Fibroblast of villous mesenchyme (primary cell): Measurements from ENCODE around the gene METRN. TPM values are rescaled to one million over a fixed set of nuclear protein-coding genes. Genes with fewer than 3 reads are reported as not detected.
"Not testable (repeated sequence)": the region's sequence is repeated elsewhere in the genome, so short reads cannot be mapped to it uniquely, and the experiment has no call there.

Experiments used
- DNase-seq: peaks from one replicate; pipeline ENCODE4 v3.0.0-alpha.2; 2010; ENCODE audit warnings: low read depth
- H3K4me3 ChIP-seq: 2 replicates; pipeline ENCODE4 v1.5.1; 2011; ENCODE audit warnings: low read depth, mild to moderate bottlenecking, low read length
- CTCF ChIP-seq: IDR thresholded peaks from 2 replicates; pipeline ENCODE4 v1.5.1; 2012; ENCODE audit warnings: low read depth, mild to moderate bottlenecking, low read length; ENCODE audit not compliant: insufficient read depth
- total RNA-seq: library from RNA; depleted of rRNA; stranded (reverse); fragments of >200 nt; gene quantifications from 2 replicates; pipeline ENCODE4 v1.2.3, GENCODE V29; 2012

The METRN gene
- total RNA-seq, 1 donor: 44.5 TPM

DNA sequence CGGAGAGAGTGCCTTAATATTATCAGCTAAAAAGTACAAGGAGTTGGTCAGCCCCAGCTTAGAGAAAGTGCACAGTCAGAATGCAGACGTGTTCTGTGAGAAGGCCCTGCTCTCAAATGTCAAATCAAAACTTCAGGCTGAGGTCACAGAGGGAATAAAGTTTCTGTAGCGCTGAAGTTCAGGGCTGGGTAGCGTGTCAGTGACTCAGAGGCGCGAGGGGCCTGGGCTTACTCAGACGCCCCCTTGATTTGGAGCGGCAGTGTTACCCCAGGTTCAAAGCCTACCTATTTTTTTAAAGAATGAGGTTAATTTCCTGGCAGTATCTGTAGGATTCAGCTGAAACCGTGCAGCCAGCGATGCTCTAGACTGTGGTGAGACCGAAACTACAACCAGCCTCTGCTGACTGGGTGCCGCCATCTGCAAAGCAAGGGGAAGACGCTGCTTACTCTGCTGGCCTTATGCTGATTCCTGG lies 21.1 kb downstream of the METRN start:
- no peak for DNase-seq
- TF ChIP-seq CTCF: no peak

DNA sequence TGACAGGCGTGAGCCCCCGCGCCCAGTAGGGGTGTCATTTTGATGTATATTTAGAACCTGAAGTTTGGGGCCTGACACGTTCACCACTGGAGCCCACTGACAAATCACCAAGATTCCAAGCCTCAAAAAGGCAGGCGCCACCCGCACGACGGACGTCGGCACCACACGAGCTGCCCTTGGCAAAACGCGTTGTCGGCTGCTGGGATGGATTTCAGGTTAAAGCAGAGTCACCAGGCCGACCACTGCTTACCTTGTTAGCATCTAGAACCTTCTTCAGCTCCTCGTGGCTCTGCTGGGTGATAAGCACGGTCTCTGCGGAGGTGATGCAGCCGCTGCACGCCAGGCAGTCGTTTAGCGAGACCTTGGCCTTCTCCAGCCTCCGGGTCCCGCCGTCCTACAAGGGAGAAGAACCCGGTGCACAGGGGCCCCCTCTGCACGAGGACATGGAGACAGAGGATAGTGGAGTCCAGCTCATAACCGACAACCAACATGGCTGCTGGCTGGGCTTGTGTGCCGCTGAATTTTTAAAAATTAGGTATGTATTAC lies 22.1 kb downstream of the METRN start:
- DNase-seq: no peak
- TF ChIP-seq CTCF: no peak
- no peak overlapping the region for H3K4me3 ChIP-seq

More for the DNA sequence above, 21.1 kb downstream of the METRN start:
- no peak overlapping the region for H3K4me3 ChIP-seq

- TF ChIP-seq CTCF: no peak
- DNase-seq: no peak
- peak overlapping the region; percentile 84 for H3K4me3 ChIP-seq
These were observed 24.9 kb downstream of the METRN start for GRCh38 chr16:739560-740458.

DNA sequence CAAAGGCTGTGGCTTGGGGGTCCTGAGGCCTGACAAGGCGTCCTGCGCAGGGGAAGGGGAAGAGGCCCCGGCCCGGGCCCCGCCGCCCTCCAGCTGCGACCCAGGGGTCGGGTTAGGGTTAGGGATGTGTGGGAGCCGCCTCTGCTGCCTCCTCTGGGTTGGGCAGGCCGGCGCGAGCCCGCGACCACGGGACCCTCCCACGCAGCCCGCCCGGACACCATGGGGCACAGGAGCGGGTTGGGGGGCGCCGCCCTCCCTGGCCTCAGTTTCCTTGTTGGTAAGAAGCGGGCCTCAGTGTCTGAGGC lies 25.5 kb downstream of the METRN start:
- peak overlapping the region; percentile 84 for H3K4me3 ChIP-seq
- DNase-seq: no peak
- TF ChIP-seq CTCF: no peak

GRCh38 chr16:740764-741505 lies 26.0 kb downstream of the METRN start, which contains the start of gene CIAO3:
Gene CIAO3 (minus strand): TSS chr16:740997. CDS start chr16:740985, 12 bp downstream.
- TF ChIP-seq CTCF: peak; percentile 80
- peak; percentile 89 for DNase-seq
- H3K4me3 ChIP-seq: peak within 1 kb of the TSS; percentile 84

DNA sequence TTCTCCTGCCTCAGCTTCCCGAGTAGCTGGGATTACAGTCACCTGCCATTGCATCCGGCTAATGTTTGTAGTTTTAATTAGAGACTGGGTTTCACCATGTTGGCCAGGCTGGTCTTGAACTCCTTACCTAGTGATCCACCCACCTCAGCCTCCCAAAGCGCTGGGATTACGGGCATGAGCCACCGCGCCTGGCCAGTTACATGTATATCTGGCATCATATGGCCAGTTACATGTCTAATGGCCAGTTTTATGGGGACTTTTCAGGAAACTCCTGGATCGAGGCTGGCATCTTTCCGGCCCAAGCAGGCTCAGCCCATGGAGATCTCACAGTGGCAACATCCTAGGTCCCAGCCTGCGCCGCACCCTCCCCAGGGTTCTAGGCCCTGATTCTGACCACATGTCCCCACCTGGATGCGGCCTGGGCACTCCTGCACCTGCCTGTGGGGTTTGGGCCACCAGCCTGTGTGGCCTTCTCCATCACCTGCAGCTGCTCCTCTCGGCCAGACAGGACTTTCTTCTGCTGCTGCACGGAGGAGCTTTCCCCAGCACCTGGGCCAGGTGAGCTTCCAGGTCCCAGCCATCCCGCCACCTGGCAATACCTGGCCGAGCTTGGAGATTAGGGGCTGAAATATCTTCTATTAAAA lies 27.2 kb downstream of the METRN start:
- DNase-seq: no peak
- H3K4me3 ChIP-seq: no peak overlapping the region
- TF ChIP-seq CTCF: no peak

DNA sequence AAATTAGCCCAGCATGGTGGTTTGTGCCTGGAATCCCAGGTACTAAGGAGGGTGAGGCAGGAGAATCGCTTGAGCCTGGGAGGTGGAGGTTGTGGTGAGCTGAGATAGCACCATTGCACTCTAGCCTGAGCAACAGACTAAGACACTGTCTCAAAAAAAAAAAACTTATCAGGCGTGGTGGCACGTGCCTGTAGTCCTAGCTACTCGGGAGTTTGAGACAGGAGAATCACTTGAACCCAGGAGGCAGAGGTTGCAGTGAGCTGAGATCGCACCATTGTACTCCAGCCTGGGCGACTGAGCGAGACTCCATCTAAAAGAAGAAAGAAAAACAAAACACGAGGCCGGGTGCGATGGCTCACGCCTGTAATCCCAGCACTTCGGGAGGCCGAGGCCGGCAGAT lies 28.0 kb downstream of the METRN start:
- not testable (repeated sequence) for H3K4me3 ChIP-seq, DNase-seq
